GM04504 (cell line): ENCODE measurements around the gene MMP24OS.

Experiments used
- DNase-seq: peaks from one replicate; pipeline ENCODE4 v3.0.0-alpha.2; 2012; ENCODE audit warnings: low read depth

MMP24OS gene

GRCh38 chr20:35306931-35307517 lies 29.1 kb upstream of the MMP24OS start:
- DNase-seq = no peak

DNA sequence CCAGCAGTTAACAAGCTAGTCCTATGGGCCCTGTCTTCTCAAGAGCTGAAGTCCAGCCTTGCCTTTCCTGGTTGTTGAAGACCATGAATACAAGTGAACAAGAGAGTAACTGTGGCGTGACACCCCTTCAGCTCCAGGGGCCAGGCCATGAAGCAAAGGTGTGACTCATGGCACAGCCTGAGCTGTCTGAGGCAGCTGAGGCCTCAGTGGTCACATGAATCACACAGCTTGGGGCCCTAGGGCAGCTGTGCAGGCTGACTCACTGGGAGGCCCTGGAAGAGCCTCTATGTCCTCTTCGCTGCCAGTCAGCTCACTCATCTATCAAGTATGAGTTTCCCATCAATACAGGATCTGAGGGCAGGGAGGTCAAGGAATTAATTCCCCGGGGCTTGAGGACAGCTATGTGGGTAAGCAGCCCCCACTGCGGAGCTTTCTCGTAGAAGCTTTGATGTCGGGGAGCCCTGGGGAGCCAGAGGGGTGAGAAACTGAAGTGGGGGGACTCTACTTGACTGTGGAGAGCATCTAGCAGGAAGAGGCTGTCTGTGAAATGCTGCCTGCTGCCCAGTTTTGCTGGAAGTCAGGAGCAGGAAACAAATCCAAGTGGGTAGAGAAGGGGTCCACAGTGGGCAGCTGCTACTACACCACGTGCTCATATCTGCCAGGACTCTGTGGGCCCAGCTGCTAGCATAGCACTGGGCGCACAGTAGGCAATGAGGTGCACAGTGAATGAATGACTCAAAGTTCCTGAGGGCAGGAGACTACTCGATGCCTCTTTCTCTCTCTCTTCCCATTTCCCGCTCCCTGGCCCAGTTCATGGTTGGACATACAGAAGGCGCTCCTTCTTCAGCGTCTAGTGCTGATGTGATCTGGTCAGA lies 28.0 kb upstream of the MMP24OS start:
- DNase-seq = peak; percentile 99

GRCh38 chr20:35304956-35305355 lies 27.0 kb upstream of the MMP24OS start:
- no peak for DNase-seq

DNA sequence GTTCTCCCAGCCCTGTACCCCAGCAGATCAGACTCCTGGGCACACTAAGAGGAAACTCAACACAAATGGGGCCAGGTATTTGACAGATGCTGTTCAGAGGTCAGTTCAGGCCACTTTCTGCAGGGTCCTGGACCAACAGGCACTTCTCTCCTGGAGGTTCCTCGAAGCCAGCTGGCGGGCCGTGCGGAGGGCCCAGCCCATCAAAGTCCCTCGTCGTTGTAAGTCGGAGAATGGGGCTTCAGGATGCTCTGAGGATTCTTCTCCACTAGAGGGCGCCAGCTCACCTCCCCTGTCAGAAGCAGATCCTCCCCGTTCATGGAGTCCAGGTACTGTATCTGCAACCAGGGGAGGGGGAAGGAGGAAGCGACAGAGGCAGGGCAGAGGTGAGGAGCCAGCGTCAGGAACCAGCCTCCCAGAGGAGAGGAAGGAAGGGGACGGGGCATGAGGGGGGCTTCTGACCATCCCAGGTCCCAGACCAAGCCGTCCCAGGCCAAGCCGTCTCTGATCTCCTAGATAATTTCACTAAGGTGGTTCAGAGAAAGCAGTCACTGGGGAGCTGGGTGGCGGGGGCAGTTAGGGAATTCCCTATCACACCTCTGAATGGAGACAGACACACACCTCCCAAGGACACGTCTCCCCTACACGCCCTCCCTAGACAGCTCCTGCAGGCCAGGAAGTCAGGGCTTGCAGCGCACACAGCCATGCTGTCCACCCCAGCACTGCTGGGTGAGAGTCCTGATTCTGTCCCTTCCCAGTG lies 26.0 kb upstream of the MMP24OS start:
- no peak for DNase-seq

DNA sequence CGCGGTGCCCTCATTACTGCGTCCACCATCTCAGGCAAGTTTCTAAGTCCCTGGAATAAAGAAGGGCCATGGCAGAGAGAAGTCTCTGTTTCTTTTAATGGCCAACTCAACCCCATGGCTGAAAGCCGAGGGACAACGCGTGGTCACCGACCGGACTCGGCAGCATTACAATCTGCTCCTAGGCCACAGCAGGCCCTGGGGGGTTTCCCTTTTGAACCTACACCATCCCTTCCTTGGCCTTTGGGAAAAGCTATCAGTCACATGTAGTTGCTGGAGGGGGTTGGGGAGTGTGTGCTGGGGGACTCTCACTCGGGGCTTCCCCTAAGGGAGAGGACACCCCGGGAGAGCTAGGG lies 25.4 kb upstream of the MMP24OS start:
- no peak for DNase-seq

- no peak for DNase-seq
Measured at GRCh38 chr20:35302421-35303335, 24.8 kb upstream of the MMP24OS start.

DNA sequence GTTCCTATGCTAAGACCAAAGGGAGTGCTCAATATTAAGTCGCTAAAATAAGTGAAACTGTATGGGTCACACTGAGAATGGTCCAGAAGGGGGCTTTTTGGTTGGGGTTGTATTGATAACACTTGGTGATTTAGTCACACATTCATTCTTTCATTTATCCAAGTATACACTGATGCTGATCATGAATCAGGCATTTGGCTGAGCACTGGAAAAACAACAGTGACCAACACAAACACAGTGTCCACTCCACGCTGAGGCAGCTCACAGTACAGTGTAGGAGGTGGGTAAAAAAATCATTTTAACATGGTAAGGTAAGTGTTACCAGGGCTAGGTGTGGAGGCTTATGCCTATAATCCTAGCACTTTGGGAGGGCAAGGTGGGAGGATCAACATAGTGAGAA lies 23.5 kb upstream of the MMP24OS start:
- no peak for DNase-seq

- DNase-seq = no peak
Measured at GRCh38 chr20:35300469-35301262, 22.7 kb upstream of the MMP24OS start.

GRCh38 chr20:35299780-35300179 lies 21.9 kb upstream of the MMP24OS start:
- DNase-seq = no peak

DNA sequence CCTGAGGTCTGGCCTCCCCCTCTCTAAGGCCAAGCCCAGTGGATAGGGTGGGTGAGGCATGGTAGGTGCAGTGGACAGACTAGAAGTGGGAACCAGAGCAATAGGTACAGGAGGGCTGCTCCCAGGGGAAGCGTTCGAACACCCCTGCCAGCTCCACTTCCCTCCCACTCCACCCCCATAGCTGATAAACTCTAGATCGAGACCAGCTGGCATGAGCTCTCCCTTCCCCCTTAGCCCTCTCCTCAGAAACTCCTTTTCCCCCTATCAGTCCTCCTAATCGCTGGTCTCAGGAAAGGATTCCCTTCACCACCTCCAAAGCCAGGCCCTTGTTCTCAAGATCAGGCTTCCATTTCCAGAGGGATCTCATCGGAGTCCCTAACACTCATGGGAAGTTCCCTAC lies 20.3 kb upstream of the MMP24OS start:
- no peak for DNase-seq

GRCh38 chr20:35297740-35298139 lies 19.8 kb upstream of the MMP24OS start:
- no peak for DNase-seq

GRCh38 chr20:35297155-35297554 lies 19.2 kb upstream of the MMP24OS start:
- DNase-seq = no peak

DNA sequence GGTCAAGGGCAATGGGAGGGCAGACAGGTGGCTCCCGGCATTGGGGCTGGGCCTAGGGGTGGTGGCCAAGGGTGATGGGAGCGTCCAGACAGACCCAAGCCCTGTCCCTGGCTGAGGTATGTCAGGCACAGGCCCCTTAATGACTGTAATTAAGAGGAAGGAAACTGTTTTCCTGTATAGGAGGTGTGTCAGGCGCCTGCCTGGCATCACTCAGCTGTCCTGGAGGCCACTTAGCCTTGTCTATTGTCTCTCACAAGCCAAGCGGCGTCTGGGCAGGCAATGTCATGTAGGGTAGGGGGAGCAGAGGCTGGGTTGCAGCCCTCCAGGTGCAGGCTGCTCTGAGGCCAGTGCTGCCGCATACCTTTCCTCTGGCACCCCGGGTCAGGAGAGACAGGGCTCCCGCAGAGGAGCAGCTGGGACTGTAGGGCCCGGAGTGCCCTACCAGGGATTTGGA lies 18.2 kb upstream of the MMP24OS start:
- DNase-seq = no peak

DNA sequence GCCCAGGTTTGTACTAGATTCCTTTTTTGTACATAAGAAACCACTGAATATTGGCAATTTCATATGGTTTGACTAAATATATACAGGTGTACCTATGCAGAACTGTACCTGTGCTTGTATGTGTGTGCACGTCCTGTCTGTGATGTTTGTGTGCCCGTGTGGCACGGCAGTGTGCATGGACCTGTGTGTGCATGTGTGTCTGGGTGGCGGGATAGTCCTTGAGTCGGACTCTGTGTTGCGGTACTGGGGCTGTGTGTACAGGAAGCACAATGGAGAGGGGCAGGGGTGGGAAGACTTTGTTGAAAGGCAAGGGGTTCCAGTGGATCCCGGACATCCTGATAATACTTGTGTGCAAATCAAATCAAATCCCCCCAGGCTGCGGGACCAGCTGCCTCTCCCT lies 17.8 kb upstream of the MMP24OS start:
- no peak for DNase-seq

GRCh38 chr20:35295058-35295457 lies 17.1 kb upstream of the MMP24OS start:
- no peak for DNase-seq

DNA sequence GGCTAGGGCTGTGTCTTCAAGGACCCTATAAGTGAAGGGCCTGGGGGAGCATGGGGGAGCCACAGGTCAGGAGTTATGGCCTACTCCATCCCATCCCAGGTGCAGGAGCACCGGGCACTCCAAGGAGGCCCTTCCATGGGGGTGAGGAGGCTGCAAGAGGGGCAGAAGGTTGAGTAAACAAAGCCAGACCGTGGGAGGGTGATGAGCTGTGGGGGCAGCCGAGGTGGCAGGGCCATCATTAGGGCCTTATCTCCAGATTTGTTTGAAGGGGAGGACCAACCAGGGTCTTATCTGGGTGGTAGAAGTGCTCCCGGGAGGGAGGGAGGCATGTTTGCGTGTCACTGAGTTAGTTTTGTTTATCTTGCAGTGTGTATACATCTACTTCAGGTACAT lies 16.4 kb upstream of the MMP24OS start:
- no peak for DNase-seq

GRCh38 chr20:35293303-35294292 lies 15.7 kb upstream of the MMP24OS start:
- DNase-seq = no peak

GRCh38 chr20:35292504-35293285 lies 14.8 kb upstream of the MMP24OS start:
- DNase-seq = no peak
